Activated CD4-positive, alpha-beta T cell treated with anti-CD3 and anti-CD28 coated beads, Interleukin-10, Interleukin-2, amounts not matched to agents 100 ng/mL and 50 ng/mL, durations not matched to agents 16 hours and 8 hours (primary cell): Measurements from ENCODE around the gene PODXL2.

Experiments
- DNase-seq: peaks from one replicate; pipeline ENCODE4 v3.0.0-alpha.2; 2020

PODXL2 gene

GRCh38 chr3:127606086-127606805 lies 22.7 kb upstream of the PODXL2 start:
- DNase-seq, result no peak

- DNase-seq, result no peak
These were observed 21.9 kb upstream of the PODXL2 start for GRCh38 chr3:127606981-127607595.

- no peak for DNase-seq
These were observed 21.2 kb upstream of the PODXL2 start for GRCh38 chr3:127607675-127608361.

- no peak for DNase-seq
These were observed 20.6 kb upstream of the PODXL2 start for GRCh38 chr3:127608362-127608718.

- no peak for DNase-seq
These were observed 18.9 kb upstream of the PODXL2 start for GRCh38 chr3:127610105-127610504.

GRCh38 chr3:127611251-127611650 lies 17.7 kb upstream of the PODXL2 start:
- DNase-seq, result no peak

- DNase-seq, result no peak
These were observed 16.0 kb upstream of the PODXL2 start for GRCh38 chr3:127612966-127613365.

DNA sequence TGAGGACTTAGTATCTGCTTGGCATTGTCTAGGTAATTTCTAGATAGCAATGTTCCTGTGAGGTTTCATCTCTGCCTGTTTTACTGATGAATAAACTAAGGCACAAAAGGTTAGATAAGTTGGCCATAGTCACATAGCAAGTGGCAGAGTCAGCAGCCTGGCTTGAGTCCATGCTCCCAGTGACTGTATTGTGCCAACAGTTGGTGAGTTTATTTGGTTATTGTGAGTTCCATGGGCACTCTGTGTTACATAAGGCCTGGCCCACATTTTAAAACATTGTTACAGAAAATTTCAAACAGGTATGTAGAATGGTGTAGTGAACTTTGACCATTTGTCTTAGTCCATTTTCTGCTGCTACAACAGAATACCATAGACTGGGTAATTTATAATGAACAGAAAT lies 15.6 kb upstream of the PODXL2 start:
- DNase-seq, result no peak

GRCh38 chr3:127614928-127615589 lies 13.9 kb upstream of the PODXL2 start:
- no peak for DNase-seq

DNA sequence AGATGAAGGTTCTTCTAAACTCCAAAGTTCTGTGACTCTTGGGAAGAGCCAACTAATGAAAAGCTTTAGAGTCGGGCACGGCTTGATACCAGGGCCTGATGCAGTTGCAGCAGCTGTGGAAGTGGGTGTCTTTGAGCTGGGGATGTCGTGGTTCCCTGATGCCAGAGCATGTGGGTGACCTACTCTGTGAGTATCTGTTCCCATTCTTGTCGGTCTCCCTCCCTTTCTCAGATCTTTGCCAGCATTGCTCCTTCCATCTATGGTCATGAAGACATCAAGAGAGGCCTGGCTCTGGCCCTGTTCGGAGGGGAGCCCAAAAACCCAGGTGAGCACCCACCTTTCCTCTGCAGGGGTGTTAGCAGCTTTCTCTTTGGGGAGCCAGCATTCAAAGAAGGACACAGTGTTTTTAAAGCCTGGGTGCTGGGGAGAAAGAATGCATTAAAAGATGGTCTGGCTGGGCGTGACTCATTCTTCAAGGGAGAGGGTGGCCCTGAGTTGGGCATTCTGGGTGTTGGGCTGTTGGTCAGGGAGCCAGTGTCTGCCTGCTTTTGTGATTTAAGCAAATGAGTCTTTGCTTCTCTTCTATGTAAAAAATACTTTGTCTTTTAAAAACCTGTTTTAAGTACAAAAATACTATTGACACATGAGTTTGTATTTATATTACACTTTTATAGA lies 13.2 kb upstream of the PODXL2 start:
- DNase-seq, result no peak

- no peak for DNase-seq
These were observed 12.0 kb upstream of the PODXL2 start for GRCh38 chr3:127616836-127617605.

DNA sequence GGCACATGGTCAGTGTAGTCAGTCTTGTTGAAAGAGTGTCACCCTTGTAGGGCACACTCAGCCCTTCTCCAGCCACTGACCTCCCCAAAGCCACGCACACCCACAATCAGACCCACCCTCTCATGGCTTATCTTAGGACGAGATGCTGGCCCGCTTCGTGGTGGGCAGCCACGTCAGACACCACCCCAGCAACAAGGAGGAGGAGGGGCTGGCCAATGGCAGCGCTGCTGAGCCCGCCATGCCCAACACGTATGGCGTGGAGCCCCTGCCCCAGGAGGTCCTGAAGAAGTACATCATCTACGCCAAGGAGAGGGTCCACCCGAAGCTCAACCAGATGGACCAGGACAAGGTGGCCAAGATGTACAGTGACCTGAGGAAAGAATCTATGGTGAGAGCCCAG lies 10.1 kb upstream of the PODXL2 start:
- no peak for DNase-seq

- no peak for DNase-seq
These were observed 8.2 kb upstream of the PODXL2 start for GRCh38 chr3:127620637-127621375.

DNA sequence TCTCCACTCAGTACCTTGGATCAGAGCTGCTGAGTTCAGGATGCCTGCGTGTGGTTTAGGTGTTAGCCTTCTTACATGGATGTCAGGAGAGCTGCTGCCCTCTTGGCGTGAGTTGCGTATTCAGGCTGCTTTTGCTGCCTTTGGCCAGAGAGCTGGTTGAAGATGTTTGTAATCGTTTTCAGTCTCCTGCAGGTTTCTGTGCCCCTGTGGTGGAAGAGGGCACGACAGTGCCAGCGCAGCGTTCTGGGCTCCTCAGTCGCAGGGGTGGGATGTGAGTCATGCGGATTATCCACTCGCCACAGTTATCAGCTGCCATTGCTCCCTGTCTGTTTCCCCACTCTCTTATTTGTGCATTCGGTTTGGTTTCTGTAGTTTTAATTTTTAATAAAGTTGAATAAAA lies 7.0 kb upstream of the PODXL2 start:
- no peak for DNase-seq

DNA sequence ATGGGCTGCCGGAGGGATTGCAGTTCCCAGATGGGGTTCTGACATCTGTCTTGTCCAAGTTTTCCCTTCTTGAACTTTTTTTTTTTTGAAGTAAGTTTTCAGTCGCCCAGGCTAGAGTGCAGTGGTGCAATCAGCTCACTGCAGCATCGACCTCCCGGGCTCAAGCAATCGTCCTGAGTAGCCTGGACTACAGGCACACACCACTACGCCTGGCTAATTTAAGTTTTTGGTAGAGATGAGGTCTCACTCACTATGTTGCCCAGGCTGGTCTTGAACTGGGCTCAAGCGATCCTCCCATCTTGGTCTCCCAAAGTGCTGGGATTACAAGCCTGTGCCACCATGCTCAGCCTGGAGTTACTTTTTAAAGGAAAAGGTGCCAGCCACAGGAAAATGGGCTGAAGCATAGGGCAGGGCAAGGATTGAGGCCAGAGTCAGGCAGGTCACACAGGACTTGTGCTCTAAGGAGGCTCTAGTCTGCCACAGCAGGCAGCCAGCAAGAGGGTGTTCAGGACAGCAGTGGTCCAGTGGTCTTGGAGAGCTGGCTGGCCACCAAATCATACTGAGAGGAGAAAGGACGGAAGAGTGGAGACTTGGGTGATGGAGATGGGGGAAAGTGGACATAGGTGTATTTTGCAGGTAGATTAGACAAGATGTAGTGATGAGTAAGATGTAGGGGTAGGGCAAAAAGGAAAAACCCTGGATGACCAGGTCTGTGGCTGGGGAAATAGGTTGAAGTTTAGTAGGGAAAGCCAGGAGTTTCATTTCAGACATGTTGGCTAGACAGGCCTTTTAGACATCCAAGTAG lies 6.0 kb upstream of the PODXL2 start:
- DNase-seq, result no peak

DNA sequence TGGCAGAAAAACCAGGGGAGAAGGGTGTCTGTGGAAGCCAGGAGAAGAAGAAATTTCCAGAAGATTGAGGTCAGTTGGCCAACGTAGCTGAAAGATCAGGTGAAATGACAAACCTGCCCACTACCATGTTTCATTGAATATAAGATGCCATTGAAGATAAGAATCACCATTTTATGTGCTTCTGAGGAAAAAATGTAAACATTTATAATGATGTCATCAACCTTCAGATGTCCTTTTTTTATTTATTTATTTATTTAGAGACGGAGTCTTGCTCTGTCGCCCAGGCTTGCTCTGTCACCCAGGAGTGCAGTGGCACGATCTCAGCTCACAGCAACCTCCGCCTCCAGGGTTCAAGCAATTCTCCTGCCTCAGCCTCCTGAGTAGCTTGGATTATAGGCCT lies 4.9 kb upstream of the PODXL2 start:
- DNase-seq, result no peak

GRCh38 chr3:127625821-127626220 lies 3.2 kb upstream of the PODXL2 start:
- no peak for DNase-seq

- no peak for DNase-seq
These were observed 578 bp upstream of the PODXL2 start for GRCh38 chr3:127628426-127628787.

GRCh38 chr3:127629467-127630403 lies 750 bp downstream of the PODXL2 start:
- no peak for DNase-seq
